Sigmoid colon (tissue), 7 donors: ENCODE data around the gene KY. TPM values are rescaled to one million over a fixed set of nuclear protein-coding genes. Genes with fewer than 3 reads are reported as not detected.
"Not testable (repeated sequence)": the region's sequence is repeated elsewhere in the genome, so short reads cannot be mapped to it uniquely, and the experiment has no call there.

ENCODE experiments used
- DNase-seq: peaks from one replicate; pipeline ENCODE4 v3.0.0-alpha.2; 2019
- H3K27ac ChIP-seq, 4 donors: fragments of 200-600 bp; sonication (generic); one replicate each; pipeline ENCODE4 v1.5.1; 2016 to 2019; ENCODE audit warnings: mild to moderate bottlenecking in 1 of 4
- H3K27me3 ChIP-seq, 3 donors: fragments of 200-600 bp; sonication (generic); one replicate each; pipeline ENCODE4 v1.5.1; 2019; ENCODE audit warnings: mild to moderate bottlenecking in 1 of 3
- H3K36me3 ChIP-seq, 4 donors: fragments of 200-600 bp; sonication (generic); one replicate each; pipeline ENCODE4 v1.5.1; 2016 to 2019
- H3K4me1 ChIP-seq, 4 donors: fragments of 200-600 bp; sonication (generic); one replicate each; pipeline ENCODE4 v1.5.1; 2017 to 2019
- H3K4me3 ChIP-seq, 4 donors: fragments of 200-600 bp; sonication (generic); one replicate each; pipeline ENCODE4 v1.5.1; 2017 to 2019; ENCODE audit warnings: mild to moderate bottlenecking in 2 of 4, moderate library complexity in 1 of 4
- H3K9me3 ChIP-seq, 4 donors: fragments of 200-600 bp in 3 of 4; sonication (generic) in 3 of 4; one replicate each; pipeline versions ENCODE4 v1.5.1 to v1.6.1; 2013 to 2019
- CTCF ChIP-seq, 4 experiments: fragments of 450-650 bp in 3 of 4; fragments of 200-600 bp in 1 of 4; IDR thresholded peaks; one replicate each; pipeline ENCODE4 v1.5.1; 2016 to 2019; ENCODE audit warnings: antibody characterized with exemption in 4 of 4, mild to moderate bottlenecking in 3 of 4, moderate library complexity in 2 of 4
- EP300 ChIP-seq, 4 donors: sonication (generic); formaldehyde crosslinking; IDR thresholded peaks; one replicate each; pipeline ENCODE4 v1.6.1; 2017; ENCODE audit warnings: antibody characterized with exemption in 4 of 4
- POLR2A ChIP-seq, 2 donors: fragments of 450-650 bp; IDR thresholded peaks; one replicate each; pipeline ENCODE4 v1.6.1; 2016; ENCODE audit warnings: antibody characterized with exemption in 2 of 2, mild to moderate bottlenecking in 2 of 2, moderate library complexity in 2 of 2
- POLR2AphosphoS5 ChIP-seq, 4 donors: sonication (generic); formaldehyde crosslinking; IDR thresholded peaks; one replicate each; pipeline ENCODE4 v1.6.1; 2017; ENCODE audit warnings: antibody characterized with exemption in 4 of 4
- WGBS, 2 donors: extraction: QIAGEN DNeasy Blood & Tissue Kit; methylation state at CpG; one replicate each; pipeline ENCODE4 v1.1.7; 2013; 5-methylcytosine and 5-hydroxymethylcytosine counted together
- intact Hi-C: fragments of 100-400 bp; cut with DNase I; formaldehyde crosslinking; loops from one replicate; pipeline ENCODE4 v1.15.1; 2023
- polyA plus RNA-seq, 3 donors: library from polyadenylated mRNA; stranded (reverse); fragments of 200-250 nt; gene quantifications; one replicate each; pipeline ENCODE4 v1.2.3, GENCODE V29; 2013
- total RNA-seq, 4 donors: library from RNA; depleted of rRNA; stranded (reverse); fragments of >200 nt; gene quantifications; one replicate each; pipeline ENCODE4 v1.1.0, GENCODE V29; 2016
- donor health status: healthy with polysubstance abuse.
- donor health status: Bipolar disorder and iron deficiency.
- donor health status: healthy.

KY gene
- total and polyA plus RNA-seq, 7 donors: 0.13 to 3.9 (median 3.0) TPM; not detected in 2

DNA sequence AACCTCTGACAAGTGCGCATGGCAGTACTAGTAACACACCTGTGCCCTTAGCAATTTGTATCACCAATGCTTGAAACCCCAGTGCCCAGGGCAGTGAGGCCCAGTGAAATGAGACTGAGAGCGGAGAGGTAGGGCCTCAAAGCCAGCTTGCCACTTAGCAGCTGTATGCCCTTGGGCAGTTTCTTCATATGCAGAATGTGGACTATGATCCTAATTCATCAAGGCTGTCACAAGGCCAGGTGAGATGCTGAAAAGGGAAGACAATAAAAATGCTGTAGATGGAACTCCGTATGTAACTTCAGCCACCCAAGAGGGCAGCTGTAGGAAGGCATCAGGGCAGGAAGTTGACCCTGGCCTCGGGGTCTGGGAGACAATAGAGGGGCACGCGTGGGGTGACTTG is 74.4 kb downstream of the KY start:
- H3K36me3 ChIP-seq: no peaks in the 10 kb centered on the region
- no peak overlapping the region for H3K27ac ChIP-seq
- H3K9me3 ChIP-seq: peaks cover 0 to 5% (median 0%) of the 10 kb centered on the region in 4 donors
- intact Hi-C loops: no loop called here
- no peak overlapping the region for H3K4me3 ChIP-seq
- no peak for DNase-seq
- H3K27me3 ChIP-seq: no peaks in the 10 kb centered on the region
- WGBS, 2 donors: 22 to 71% methylated on average over 6 of the region's 6 CpGs
- H3K4me1 ChIP-seq: no peaks in the 10 kb centered on the region
- TF ChIP-seq CTCF (IDR thresholded peaks at IDR 0.05) (no peak), POLR2A (IDR thresholded peaks at IDR 0.05) (no peak), EP300 (IDR thresholded peaks at IDR 0.05) (no peak), POLR2AphosphoS5 (IDR thresholded peaks at IDR 0.05) (no peak)

DNA sequence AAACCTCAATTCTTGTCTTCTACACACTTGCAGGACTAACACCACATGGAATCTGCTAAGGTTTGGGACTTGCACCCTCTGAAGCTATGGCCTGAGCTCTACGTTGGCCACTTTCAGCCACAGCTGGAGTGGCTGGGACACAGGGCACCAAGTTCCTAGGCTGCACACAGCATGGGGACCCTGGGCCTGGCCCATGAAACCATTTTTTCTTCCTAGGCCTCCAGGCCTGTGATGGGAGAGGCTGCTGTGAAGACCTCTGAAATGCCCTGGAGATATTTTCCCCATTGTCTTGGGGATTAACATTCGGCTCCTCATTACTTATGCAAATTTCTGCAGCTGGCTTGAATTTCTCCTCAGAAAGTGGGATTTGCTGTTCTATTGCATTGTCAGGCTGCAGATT is 80.9 kb downstream of the KY start:
- H3K4me3 ChIP-seq, H3K36me3 ChIP-seq, H3K4me1 ChIP-seq, H3K27ac ChIP-seq, intact Hi-C loops, H3K9me3 ChIP-seq, DNase-seq, H3K27me3 ChIP-seq: not testable (repeated sequence)
- 94 to 96% methylated on average over 2 of the region's 2 CpGs for whole genome bisulfite sequencing, 2 donors

GRCh38 chr3:134568790-134569189 is 82.0 kb downstream of the KY start:
- Histone ChIP-seq H3K36me3 (no peaks in the 10 kb centered on the region), H3K4me1 (no peaks in the 10 kb centered on the region), H3K9me3 (peaks cover 0 to 5% (median 2%) of the 10 kb centered on the region in 4 donors), H3K27ac (no peak overlapping the region), H3K4me3 (no peak overlapping the region), H3K27me3 (no peaks in the 10 kb centered on the region)
- no peak for DNase-seq
- intact Hi-C loops: no loop called here
- TF ChIP-seq POLR2A (IDR thresholded peaks at IDR 0.05) (no peak), POLR2AphosphoS5 (IDR thresholded peaks at IDR 0.05) (no peak), CTCF (IDR thresholded peaks at IDR 0.05) (no peak), EP300 (IDR thresholded peaks at IDR 0.05) (no peak)
- 79 to 84% methylated on average over 6 of the region's 6 CpGs for WGBS, 2 donors

DNA sequence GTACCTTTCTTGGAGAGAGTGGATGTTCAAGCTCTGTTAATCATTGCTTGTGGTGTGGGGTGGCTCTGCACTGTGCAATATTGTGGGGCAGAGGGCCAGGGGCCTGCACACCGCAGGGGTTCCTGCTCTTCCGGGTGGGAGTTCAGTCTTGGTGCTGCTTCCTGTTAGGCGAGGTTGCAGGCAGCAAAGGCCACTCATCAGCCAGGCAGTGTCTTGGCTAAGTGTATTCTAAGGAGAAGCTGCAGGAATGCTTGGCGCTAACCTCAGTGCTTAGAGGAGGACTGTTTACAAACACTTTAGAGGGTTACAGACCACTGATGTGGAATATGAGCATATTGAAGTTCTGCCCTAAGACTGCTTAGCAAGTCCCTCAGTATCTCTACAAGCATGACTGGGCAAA is 83.2 kb downstream of the KY start:
- Histone ChIP-seq H3K36me3 (peaks cover 0 to 9% (median 0%) of the 10 kb centered on the region in 4 donors), H3K9me3 (peaks cover 0 to 3% (median 0%) of the 10 kb centered on the region in 4 donors), H3K4me3 (no peak overlapping the region), H3K4me1 (no peaks in the 10 kb centered on the region), H3K27ac (no peak overlapping the region), H3K27me3 (no peaks in the 10 kb centered on the region)
- intact Hi-C loops: no loop called here
- TF ChIP-seq POLR2A (IDR thresholded peaks at IDR 0.05) (no peak), EP300 (IDR thresholded peaks at IDR 0.05) (no peak), CTCF (IDR thresholded peaks at IDR 0.05) (no peak), POLR2AphosphoS5 (IDR thresholded peaks at IDR 0.05) (no peak)
- no peak for DNase-seq
- WGBS, 2 donors: 47 to 55% methylated on average over 4 of the region's 4 CpGs

DNA sequence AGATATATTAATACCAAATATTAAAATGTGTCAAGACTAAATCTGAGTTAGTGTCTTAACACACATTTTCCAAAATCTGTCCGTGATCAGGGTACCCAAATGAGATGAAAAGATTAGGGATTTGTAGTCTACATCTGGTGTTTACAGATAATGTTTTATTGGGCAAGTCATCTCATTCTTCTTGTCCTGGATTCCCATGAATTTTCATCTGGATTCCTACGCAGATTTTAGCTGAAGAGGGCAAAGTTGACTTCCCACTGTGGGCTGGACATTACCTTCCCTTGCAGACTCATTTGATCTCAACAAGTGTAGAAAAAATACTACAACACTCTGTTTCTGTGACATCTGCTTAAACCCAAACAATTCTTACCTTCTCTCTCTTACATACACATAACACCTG is 85.8 kb downstream of the KY start:
- Histone ChIP-seq H3K27ac (no peak overlapping the region), H3K4me1 (no peaks in the 10 kb centered on the region), H3K4me3 (no peak overlapping the region), H3K27me3 (no peaks in the 10 kb centered on the region), H3K36me3 (peaks cover 0 to 28% (median 0%) of the 10 kb centered on the region in 4 donors), H3K9me3 (no peaks in the 10 kb centered on the region)
- intact Hi-C loops: no loop called here
- DNase-seq: no peak
- TF ChIP-seq POLR2AphosphoS5 (IDR thresholded peaks at IDR 0.05) (no peak), EP300 (IDR thresholded peaks at IDR 0.05) (no peak), CTCF (IDR thresholded peaks at IDR 0.05) (no peak), POLR2A (IDR thresholded peaks at IDR 0.05) (no peak)
- WGBS, 2 donors: 92 to 95% methylated on average over 2 of the region's 2 CpGs
